ENCODE measurements around the gene MARVELD3.

Gene MARVELD3

GRCh38 chr16:71623597-71623996 lies 2.4 kb upstream of the MARVELD3 start:
- no peak for DNase-seq (ENCODE audit: low read depth)

DNA sequence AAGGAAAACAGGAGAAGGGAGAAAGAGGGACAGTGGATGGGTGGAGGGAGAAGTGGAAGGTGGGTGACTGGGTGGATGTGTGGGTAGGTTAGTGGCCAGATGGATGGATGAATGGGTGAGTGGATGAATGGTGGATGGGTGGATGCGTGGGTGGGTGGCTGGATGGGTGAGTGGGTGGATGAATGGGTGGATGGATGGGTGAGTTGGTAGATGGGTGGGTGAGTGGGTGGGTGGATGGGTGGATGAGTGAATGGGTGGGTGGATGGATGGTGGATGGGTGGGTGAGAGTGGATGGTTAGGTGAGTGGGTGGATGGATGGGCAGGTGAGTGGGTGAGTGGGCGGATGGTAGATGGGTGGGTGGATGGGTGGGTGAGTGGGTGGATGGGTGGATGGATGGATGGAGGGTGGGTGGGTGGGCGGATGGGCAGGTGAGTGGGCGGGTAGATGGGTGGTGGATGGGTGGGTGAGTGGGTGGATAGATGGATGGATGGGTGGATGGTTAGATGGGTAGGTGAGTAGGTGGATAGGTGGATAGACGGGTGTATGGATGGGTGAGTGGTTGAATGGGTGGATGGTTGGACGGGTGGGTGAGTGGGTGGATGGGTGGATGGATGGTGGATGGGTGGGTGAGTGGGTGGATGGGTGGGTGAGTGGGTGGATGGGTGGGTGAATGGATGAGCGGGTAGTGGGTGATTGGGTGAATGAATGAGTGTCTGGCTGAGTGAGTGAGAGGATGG lies 702 bp upstream of the MARVELD3 start:
- no peak for DNase-seq (ENCODE audit: low read depth)

DNA sequence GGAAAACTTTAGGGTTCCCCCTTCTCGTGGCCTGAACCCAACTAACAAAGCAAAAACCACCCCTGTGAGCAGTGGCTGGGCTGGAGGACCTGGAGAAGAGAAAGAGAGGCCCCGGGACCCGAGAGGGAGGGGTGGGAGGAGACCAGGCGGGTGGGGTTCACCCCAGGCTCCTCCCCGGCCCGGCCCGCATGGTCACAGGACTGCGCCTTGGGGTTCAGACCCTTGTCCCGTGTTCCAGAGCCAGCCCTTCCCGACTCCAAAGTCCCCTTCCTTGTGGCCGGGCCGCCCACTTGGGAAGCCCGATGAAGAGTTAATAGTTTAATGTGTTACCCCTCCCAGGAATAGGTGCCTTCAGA lies 852 bp downstream of the MARVELD3 start:
- no peak for DNase-seq (ENCODE audit: low read depth)

- no peak for DNase-seq (ENCODE audit: low read depth)
Observed at GRCh38 chr16:71627731-71628181, 1.8 kb downstream of the MARVELD3 start.

- DNase-seq (ENCODE audit: low read depth) = no peak
Observed at GRCh38 chr16:71628810-71629209, 2.8 kb downstream of the MARVELD3 start.

- DNase-seq (ENCODE audit: low read depth) = no peak
Observed at GRCh38 chr16:71629278-71630016, 3.5 kb downstream of the MARVELD3 start.

DNA sequence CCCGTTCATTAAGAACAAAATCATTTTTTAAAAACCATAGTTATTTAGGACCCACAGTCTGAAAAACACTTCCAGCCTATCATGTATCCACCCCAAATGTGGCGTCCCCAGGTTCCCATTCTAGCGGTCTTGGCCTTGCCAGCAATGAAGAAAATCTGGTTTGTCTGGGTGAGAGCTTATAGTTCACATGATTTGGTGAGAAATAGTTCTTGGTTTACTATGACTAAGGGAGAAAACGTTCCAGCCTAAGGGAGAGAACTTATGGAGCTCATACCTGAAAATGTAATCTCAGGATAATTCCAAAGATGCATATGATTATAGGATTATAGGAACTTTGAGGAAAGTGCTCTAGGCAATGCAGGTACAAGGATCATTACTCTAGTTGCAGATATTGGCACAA lies 4.8 kb downstream of the MARVELD3 start:
- DNase-seq (ENCODE audit: low read depth) = no peak

DNA sequence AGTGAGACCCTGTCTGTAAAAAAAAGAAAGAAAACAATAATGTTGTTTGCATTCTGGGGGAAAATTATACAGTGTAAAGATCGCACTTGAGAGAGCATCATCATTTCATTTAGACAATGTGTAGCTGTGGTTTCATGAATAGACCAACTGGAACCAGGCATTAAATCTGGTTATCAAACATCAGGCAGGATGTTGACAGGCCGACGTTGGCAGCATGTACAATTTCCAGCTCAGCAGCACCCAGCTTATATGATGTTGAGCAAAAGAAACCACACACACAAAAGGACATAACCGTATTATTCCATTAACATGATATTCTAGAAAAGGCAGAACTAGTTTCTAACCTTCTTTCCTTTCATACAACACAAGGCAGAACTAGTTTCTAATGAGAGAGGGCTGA lies 5.8 kb downstream of the MARVELD3 start:
- no peak for DNase-seq (ENCODE audit: low read depth)

DNA sequence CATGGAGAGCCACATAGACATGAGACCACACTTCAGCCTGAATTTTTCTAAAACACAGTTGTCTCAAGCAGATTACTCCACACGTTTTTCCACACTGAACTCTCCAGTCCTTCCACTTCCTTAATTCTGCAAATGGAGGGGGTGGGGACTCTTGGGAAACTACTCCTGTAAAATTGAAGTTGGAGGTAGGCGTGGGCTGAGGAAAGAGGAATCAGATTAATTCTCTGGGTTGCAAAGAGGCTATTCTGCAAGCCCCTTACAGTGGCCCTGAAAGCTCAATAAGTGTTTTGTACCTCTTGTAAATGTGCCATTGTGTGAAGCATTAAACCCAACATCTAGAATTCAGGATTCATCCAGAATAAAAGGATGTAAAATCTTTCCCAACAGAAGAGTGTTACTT lies 9.6 kb downstream of the MARVELD3 start:
- DNase-seq (ENCODE audit: low read depth) = no peak

DNA sequence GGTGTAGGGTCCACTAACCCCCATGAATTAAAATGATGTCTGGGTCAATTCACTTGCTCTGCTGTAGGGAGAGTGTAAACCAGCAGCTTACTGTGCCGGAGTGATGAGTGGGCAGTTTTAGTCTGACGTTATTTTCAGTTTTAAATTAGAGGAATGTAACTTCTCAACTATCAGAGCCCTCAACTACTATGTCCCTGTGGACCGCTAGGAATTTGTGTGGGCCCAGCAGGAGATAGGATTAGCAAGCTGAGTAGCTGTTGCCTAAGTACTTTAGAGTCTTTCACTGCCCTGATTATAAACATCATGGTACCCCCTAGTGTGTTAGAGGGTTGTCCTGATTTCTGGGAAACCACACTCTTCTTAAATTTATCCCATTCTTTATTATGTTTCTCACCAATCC lies 11.4 kb downstream of the MARVELD3 start:
- DNase-seq (ENCODE audit: low read depth) = no peak

- no peak for DNase-seq (ENCODE audit: low read depth)
Observed at GRCh38 chr16:71645450-71645849, 19.5 kb downstream of the MARVELD3 start.

DNA sequence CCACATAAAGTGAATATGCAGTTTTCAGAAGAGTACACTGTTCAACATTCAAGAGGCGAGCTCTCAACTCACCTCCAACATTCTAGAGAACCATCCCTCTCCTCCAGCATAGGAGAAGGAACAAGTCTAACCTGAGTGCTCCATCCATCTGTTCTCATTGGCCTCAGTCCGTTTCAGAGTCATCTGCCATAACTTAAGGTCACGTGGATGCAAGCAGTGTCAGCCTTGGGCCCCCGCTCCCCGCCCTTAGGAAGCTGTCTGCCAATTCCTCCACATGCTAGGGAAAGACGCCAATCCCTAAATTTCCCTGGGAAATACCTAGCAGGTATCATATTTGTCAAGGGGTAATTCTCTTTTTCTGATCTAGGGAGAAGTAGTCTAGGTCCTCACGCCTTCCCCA lies 21.4 kb downstream of the MARVELD3 start:
- no peak for DNase-seq (ENCODE audit: low read depth)

DNA sequence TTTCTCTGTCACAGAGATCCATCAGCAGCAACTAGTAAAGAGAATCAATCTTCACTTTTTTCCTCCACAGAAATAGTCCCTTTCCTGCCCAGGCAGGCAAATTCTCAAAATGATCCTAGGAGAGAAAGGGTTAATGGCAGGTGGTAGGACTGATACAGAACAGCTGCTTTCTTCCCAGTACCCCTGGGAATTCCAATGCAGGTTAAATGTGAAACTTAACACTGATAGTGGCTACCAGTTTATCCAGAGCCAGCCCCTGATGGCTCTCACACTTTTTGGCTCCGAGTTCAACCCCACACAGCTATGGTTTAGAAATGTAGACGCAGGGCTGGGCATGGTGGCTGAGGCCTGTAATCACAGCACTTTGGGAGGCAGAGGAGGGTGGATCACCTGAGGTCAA lies 22.2 kb downstream of the MARVELD3 start:
- no peak for DNase-seq (ENCODE audit: low read depth)

DNA sequence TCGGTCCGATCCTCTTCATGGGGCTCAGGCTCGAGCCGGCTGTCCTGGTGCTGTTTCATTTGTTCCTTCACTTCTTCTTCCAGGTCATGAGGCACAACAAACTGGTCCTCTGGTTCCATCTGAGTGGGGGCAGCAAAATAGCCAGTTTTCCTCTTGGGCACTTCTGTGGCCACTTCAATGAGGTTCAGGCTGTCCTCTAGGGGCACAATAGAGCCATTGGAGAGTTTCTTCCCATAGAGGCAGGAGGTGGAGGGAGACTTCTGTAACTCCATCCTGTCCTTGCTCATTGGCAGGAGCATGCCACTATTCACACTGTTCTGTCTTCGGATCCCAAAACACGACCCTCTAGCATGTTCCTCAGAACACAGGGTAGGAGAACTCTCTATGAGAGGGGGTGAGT lies 22.9 kb downstream of the MARVELD3 start:
- no peak for DNase-seq (ENCODE audit: low read depth)

- DNase-seq (ENCODE audit: low read depth) = no peak
Observed at GRCh38 chr16:71649704-71650103, 23.7 kb downstream of the MARVELD3 start.

- DNase-seq (ENCODE audit: low read depth) = no peak
Observed at GRCh38 chr16:71658771-71659170, 32.8 kb downstream of the MARVELD3 start.

- no peak for DNase-seq (ENCODE audit: low read depth)
Observed at GRCh38 chr16:71659471-71659870, 33.5 kb downstream of the MARVELD3 start.

DNA sequence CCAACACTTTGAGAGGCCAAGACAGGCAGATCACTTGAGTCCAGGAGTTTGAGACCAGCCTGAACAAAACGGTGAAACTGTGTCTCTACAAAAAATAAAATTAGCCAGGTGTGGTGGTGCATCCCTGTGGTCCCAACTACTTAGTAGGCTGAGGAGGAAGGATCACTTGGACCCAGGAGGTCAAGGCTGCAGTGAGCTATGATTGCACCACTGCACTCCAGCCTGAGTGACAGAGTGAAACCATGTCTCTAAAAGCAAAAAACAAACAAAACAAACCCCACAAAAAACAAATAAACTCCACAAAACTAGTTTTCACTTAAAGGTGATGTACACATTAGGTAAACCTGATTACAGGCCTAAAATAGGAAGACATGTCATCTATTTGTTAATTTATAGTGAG lies 40.3 kb downstream of the MARVELD3 start:
- DNase-seq (ENCODE audit: low read depth) = no peak

GRCh38 chr16:71666928-71667707 lies 41.1 kb downstream of the MARVELD3 start:
- DNase-seq (ENCODE audit: low read depth) = no peak

DNA sequence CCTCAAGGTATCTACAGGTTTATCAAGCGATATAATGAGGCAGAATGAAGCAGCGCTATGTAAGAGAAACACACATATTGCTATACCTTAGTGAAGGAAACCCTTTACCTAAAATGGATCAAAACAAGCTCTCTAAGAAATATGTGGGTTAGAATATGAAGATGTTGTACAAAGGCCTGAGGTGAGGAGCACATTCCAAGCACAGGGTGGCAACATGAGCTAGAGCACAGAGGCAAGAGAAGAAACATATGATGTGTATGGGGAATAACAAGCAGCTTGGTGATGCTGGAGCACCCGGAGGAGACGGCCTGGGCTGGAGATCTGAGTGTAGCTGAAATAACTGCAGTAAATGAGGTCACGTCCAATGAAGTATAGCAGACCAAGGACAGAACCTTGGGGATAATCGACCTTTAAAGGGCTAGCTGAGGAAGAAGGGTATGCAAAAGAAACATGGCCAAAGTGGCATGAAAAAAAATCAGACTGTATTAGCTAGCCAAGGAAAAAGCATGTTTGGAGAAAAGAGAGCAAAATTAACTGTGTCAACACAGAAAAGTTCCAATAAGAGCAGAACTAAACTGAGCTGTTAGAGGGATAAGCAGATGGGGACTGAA lies 44.0 kb downstream of the MARVELD3 start:
- no peak for DNase-seq (ENCODE audit: low read depth)

DNA sequence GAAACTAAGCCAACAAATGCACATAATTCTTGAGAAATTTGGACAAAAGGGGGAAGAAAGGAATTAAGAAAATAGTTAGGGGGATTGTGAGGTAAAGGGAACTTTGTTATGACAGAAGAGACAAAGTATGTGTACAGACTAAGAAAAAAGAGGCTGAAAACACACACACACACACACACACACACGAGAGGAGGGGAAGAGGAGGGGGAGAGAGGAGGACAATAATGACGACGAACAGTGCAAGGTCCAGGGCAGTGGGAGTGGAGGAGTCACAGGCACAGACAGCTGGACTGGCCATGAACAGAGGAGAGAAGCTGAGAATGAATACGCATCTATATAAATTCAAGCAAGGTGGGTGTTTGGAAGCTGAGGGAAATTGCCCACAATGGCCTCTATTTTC lies 44.6 kb downstream of the MARVELD3 start:
- DNase-seq (ENCODE audit: low read depth) = no peak

GRCh38 chr16:71671165-71671564 lies 45.2 kb downstream of the MARVELD3 start:
- no peak for DNase-seq (ENCODE audit: low read depth)

DNA sequence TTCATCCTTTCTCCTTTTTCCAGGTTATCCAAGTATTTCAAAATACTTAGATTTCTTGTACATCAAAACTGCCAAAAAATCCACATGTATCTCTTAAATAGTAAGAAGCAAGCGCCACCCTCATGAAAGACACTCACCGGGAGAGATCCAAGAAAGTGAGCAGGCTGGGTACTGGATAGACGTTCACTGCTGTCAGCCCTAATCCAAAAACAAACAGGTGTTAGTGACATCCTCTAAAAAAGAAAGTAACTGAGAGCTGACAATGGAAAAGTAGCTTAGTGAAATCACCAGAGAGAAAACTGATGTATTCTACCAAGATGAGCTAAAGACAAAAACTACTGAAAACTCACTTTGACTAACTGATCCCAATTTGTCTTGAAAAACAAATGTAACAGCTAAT lies 46.1 kb downstream of the MARVELD3 start:
- no peak for DNase-seq (ENCODE audit: low read depth)
